Esophagus squamous epithelium (tissue), 5 donors: ENCODE results near the gene ACP4. TPM values are rescaled to one million over a fixed set of nuclear protein-coding genes. Genes with fewer than 3 reads are reported as not detected.
"Not testable (repeated sequence)": the region's sequence is repeated elsewhere in the genome, so short reads cannot be mapped to it uniquely, and the experiment has no call there.

Experiments used
- DNase-seq: peaks from one replicate; lab custom pipeline; 2025; lab: John Stamatoyannopoulos, UW
- H3K27ac ChIP-seq, 4 donors: fragments of 200-600 bp; sonication (generic); one replicate each; pipeline ENCODE4 v1.5.1; 2016 to 2019; ENCODE audit warnings: mild to moderate bottlenecking in 1 of 4
- H3K27me3 ChIP-seq, 4 donors: fragments of 200-600 bp; sonication (generic); 1 replicate in 3 of 4; 2 replicates in 1 of 4; pipeline versions ENCODE4 v1.5.1 to v1.6.0; 2017 to 2021; ENCODE audit warnings: antibody characterized with exemption in 1 of 4
- H3K36me3 ChIP-seq, 3 donors: fragments of 200-600 bp; sonication (generic); one replicate each; pipeline ENCODE4 v1.5.1; 2016 to 2019
- H3K4me1 ChIP-seq, 3 donors: fragments of 200-600 bp; sonication (generic); one replicate each; pipeline ENCODE4 v1.5.1; 2017 to 2019
- H3K4me3 ChIP-seq, 4 donors: fragments of 200-600 bp; sonication (generic); 1 replicate in 3 of 4; 2 replicates in 1 of 4; pipeline ENCODE4 v1.5.1; 2016 to 2019; ENCODE audit warnings: mild to moderate bottlenecking in 2 of 4, moderate library complexity in 1 of 4
- H3K9me3 ChIP-seq, 3 donors: fragments of 200-600 bp; sonication (generic); one replicate each; pipeline ENCODE4 v1.5.1; 2016 to 2019
- POLR2A ChIP-seq, 4 donors: fragments of 450-650 bp; IDR thresholded peaks; one replicate each; pipeline ENCODE4 v1.6.1; 2017; ENCODE audit warnings: antibody characterized with exemption in 4 of 4, mild to moderate bottlenecking in 4 of 4, moderate library complexity in 3 of 4
- WGBS, 2 donors: methylation state at CpG; one replicate each; pipeline ENCODE4 v1.1.5; 2018; 5-methylcytosine and 5-hydroxymethylcytosine counted together
- intact Hi-C: fragments of 100-400 bp; cut with DNase I; formaldehyde crosslinking; loops from one replicate; pipeline ENCODE4 v1.15.0; 2022
- total RNA-seq, 4 donors: library from RNA; depleted of rRNA; stranded (reverse); fragments of >200 nt; gene quantifications; one replicate each; pipeline ENCODE4 v1.1.0, GENCODE V29; 2016
- TF ChIP-seq, protein P1 (sequence below), 6 experiments: fragments of 450-650 bp in 4 of 6; fragments of 200-600 bp in 2 of 6; sonication (generic) in 2 of 6; IDR thresholded peaks; one replicate each; pipeline ENCODE4 v1.5.1; 2016 to 2019; ENCODE audit warnings: antibody characterized with exemption in 6 of 6, mild to moderate bottlenecking in 4 of 6, moderate library complexity in 4 of 6
- donor health status: DM: yes; HTN: yes; CAD: no.

Gene ACP4
- total RNA-seq, 4 donors from 2014 or later = not detected

DNA sequence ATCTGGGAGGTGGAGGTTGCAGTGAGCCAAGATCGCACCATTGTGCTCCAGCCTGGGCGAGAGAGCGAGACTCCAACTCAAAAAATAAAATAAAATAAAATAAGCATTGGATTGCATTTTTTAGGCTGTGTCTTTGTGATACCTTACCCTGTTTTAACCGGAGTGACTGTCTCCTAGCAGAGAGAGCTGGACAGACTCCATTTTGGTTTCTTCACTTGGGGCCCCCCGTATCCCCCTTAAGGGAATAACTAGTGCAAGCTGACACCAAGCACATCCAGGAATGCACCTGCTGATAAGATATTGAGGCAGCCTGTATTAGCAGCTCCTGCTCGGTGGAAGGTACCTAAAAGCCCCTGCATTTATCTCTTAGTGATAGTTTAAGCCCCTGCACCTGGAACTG is 40.7 kb upstream of the ACP4 start:
- no peak overlapping the region for H3K27ac ChIP-seq
- 53 to 58% methylated on average over 6 of the region's 6 CpGs for WGBS, 2 donors
- no peak for DNase-seq
- intact Hi-C loops = no loop called here
- no peaks in the 10 kb centered on the region for H3K4me1 ChIP-seq
- TF ChIP-seq POLR2A (IDR thresholded peaks at IDR 0.05) = no peak
- TF ChIP-seq, protein P1, sequence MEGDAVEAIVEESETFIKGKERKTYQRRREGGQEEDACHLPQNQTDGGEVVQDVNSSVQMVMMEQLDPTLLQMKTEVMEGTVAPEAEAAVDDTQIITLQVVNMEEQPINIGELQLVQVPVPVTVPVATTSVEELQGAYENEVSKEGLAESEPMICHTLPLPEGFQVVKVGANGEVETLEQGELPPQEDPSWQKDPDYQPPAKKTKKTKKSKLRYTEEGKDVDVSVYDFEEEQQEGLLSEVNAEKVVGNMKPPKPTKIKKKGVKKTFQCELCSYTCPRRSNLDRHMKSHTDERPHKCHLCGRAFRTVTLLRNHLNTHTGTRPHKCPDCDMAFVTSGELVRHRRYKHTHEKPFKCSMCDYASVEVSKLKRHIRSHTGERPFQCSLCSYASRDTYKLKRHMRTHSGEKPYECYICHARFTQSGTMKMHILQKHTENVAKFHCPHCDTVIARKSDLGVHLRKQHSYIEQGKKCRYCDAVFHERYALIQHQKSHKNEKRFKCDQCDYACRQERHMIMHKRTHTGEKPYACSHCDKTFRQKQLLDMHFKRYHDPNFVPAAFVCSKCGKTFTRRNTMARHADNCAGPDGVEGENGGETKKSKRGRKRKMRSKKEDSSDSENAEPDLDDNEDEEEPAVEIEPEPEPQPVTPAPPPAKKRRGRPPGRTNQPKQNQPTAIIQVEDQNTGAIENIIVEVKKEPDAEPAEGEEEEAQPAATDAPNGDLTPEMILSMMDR (IDR thresholded peaks at IDR 0.05) = no peak
- peaks cover 0 to 36% (median 0%) of the 10 kb centered on the region in 4 donors for H3K27me3 ChIP-seq
- no peaks in the 10 kb centered on the region for H3K36me3 ChIP-seq
- no peak overlapping the region for H3K4me3 ChIP-seq
- no peaks in the 10 kb centered on the region for H3K9me3 ChIP-seq

DNA sequence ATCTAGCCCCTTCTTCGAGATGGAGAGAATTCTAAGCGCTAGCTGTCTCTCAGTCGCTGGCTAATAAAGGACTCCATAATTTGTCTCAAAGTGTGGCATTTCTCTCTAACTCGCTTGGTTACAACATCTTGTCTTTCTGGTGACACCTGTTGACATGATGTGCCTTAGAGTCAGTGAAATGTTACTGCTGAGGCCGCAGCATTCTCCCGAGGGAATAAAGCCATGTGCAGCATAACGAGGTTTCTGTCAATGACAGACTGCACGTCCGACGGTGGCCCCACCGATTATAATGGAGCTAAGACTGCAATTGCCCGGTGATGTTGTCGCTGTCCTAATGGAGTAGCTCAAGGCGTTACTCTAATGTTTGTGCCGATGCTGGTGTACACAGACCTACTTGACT is 40.2 kb upstream of the ACP4 start:
- TF ChIP-seq, protein P1 (IDR thresholded peaks at IDR 0.05) = no peak
- no peak for TF ChIP-seq POLR2A (IDR thresholded peaks at IDR 0.05)
- no peaks in the 10 kb centered on the region for H3K4me1 ChIP-seq
- intact Hi-C loops = no loop called here
- 57 to 64% methylated on average over 4 to 15 of the region's 15 CpGs for WGBS, 2 donors
- H3K4me3 ChIP-seq = no peak overlapping the region
- H3K27ac ChIP-seq = no peak overlapping the region
- peaks cover 0 to 42% (median 0%) of the 10 kb centered on the region in 4 donors for H3K27me3 ChIP-seq
- no peaks in the 10 kb centered on the region for H3K9me3 ChIP-seq
- DNase-seq = no peak
- H3K36me3 ChIP-seq = no peaks in the 10 kb centered on the region

DNA sequence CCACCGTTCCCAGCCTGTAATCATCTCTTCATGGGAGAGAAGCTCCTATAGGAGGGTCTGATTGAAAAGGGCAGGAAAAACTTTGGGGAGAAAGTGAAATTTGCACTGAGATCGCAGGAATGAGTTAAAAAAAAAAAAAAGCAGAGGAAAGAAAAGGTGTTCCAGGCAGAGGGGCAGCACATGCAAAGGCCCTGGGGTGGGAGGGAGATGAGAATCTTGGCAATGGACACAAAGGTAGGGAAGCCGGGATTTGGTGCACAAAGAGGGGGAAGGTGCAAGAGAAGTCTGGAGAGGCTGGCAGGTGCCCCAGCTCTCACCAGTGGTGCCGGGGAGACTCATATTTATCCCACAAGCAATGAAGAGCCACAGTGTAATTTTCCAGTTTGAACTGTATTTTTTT is 36.3 kb upstream of the ACP4 start:
- 76 to 78% methylated on average over 3 to 4 of the region's 4 CpGs for WGBS, 2 donors
- intact Hi-C loops = no loop called here
- no peaks in the 10 kb centered on the region for H3K36me3 ChIP-seq

DNA sequence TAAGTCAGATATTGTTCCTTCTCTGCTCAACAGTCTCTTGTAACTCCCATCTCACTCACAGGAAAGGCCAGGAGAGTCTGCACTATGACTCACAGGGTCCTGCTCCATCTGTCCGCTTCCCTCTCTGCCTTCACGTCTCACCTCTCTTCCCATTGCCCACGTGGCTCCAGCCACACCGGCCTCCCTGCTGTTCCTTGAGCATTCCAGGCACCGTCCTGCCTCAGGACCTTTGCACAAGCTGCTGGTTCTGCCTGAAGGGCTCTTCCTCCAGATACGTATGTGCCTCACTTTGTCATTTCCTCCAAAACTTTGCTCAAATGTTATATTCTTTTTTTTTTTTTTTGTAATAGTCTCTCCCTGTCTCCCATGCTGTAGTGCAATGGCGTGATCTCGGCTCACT is 34.0 kb upstream of the ACP4 start:
- H3K9me3 ChIP-seq, DNase-seq, intact Hi-C loops, H3K27ac ChIP-seq, H3K4me1 ChIP-seq, H3K4me3 ChIP-seq, H3K36me3 ChIP-seq: not testable (repeated sequence)
- peaks cover 0 to 33% (median 0%) of the 10 kb centered on the region in 4 donors for H3K27me3 ChIP-seq
- WGBS, 2 donors = 68 to 69% methylated on average over 8 of the region's 8 CpGs

More for the DNA sequence above, 36.3 kb upstream of the ACP4 start:
- no peak overlapping the region for H3K27ac ChIP-seq
- TF ChIP-seq, protein P1 (IDR thresholded peaks at IDR 0.05) = no peak
- no peak for TF ChIP-seq POLR2A (IDR thresholded peaks at IDR 0.05)
- H3K27me3 ChIP-seq = peaks cover 0 to 53% (median 0%) of the 10 kb centered on the region in 4 donors
- no peak for DNase-seq
- no peak overlapping the region for H3K4me3 ChIP-seq
- H3K4me1 ChIP-seq = no peaks in the 10 kb centered on the region
- H3K9me3 ChIP-seq = no peaks in the 10 kb centered on the region

DNA sequence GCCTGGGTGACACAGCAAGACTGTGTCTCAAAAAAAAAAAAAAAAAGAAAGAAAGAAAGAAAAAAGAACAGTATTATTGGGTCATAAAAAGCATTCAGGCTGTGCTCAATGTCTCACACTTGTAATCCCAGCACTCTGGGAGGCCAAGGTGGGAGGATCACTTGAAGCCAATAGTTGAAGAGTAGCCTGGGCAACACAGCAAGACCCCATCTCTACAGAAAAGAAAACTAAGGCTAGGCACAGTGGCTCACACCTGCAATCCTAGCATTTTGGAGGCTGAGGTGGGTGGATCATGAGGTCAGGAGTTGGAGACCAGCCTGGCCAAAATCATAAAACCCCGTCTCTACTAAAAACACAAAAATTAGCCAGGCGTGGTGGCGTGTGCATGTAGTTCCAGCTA is 32.6 kb upstream of the ACP4 start:
- H3K4me3 ChIP-seq, H3K27ac ChIP-seq, H3K36me3 ChIP-seq, H3K9me3 ChIP-seq, DNase-seq, intact Hi-C loops, H3K4me1 ChIP-seq: not testable (repeated sequence)
- WGBS, 2 donors = 85 to 92% methylated on average over 3 of the region's 3 CpGs
- peaks cover 0 to 30% (median 0%) of the 10 kb centered on the region in 4 donors for H3K27me3 ChIP-seq

DNA sequence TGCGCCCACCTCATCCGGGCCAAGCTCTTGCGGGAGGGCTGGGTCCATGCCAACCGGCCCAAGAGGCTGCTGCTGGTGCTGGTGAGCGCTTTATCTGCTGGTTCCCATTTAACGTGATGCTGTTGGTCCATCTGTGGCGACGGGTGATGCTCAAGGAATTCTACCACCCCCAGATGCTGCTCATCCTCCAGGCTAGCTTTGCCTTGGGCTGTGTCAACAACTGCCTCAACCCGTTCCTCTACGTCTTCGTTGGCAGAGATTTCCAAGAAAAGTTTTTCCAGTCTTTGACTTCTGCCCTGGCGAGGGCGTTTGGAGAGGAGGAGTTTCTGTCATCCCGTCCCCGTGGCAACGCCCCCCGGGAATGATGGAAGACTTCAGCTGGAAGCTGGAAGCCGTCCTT is 31.1 kb upstream of the ACP4 start:
- H3K4me3 ChIP-seq, H3K36me3 ChIP-seq, H3K9me3 ChIP-seq, H3K4me1 ChIP-seq, DNase-seq, intact Hi-C loops, H3K27ac ChIP-seq: not testable (repeated sequence)
- peaks cover 0 to 38% (median 0%) of the 10 kb centered on the region in 4 donors for H3K27me3 ChIP-seq
- 68 to 83% methylated on average over 5 to 11 of the region's 18 CpGs for WGBS, 2 donors

DNA sequence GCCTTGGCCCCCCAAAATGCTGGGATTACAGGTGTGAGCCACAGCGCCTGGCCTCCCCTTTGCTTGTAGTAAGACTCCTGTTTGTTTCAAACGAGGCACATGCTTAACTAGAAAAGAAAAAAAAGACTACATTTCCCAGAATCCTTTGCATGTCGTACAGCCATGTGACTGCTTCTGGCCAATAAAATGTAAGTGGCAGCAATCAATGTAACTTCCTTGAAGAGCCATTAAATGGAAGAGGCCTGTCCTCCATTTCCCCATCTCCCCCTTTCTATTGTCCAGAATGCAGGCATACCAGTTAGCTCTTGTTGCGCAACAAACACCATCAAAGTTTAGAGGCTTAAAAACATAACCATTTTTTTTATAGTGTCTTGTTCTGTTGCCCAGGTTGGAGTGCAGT is 30.3 kb upstream of the ACP4 start:
- 56 to 65% methylated on average over 3 to 4 of the region's 4 CpGs for WGBS, 2 donors
- Histone ChIP-seq H3K27me3 (peaks cover 0 to 36% (median 0%) of the 10 kb centered on the region in 4 donors), H3K4me1 (no peaks in the 10 kb centered on the region), H3K9me3 (no peaks in the 10 kb centered on the region), H3K4me3 (no peak overlapping the region), H3K36me3 (no peaks in the 10 kb centered on the region), H3K27ac (no peak overlapping the region)
- intact Hi-C loops = no loop called here
- no peak for DNase-seq
- TF ChIP-seq, protein P1 (IDR thresholded peaks at IDR 0.05) = no peak
- TF ChIP-seq POLR2A (IDR thresholded peaks at IDR 0.05) = no peak

DNA sequence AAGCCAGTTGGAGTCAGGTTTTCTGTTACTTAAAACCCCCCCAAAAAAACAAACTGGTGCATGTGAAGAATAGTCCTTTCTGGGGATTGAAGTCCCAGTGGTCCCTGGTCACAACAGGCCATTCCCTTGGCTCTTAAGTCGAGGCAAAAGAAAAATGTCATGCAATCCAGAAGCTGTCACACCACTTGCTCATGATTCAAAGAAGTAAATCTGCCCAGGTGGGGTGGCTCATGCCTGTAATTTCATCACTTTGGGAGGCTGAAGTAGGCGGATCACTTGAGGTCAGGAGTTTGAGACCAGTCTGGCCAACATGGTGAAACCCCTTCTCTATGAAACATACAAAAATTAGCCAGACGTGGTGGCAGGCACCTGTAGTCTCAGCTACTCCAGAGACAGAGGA is 28.7 kb upstream of the ACP4 start:
- intact Hi-C loops, H3K9me3 ChIP-seq, H3K4me3 ChIP-seq, H3K4me1 ChIP-seq, H3K36me3 ChIP-seq, DNase-seq, H3K27ac ChIP-seq: not testable (repeated sequence)
- 35 to 58% methylated on average over 2 to 3 of the region's 3 CpGs for WGBS, 2 donors
- H3K27me3 ChIP-seq = peaks cover 0 to 39% (median 0%) of the 10 kb centered on the region in 4 donors

DNA sequence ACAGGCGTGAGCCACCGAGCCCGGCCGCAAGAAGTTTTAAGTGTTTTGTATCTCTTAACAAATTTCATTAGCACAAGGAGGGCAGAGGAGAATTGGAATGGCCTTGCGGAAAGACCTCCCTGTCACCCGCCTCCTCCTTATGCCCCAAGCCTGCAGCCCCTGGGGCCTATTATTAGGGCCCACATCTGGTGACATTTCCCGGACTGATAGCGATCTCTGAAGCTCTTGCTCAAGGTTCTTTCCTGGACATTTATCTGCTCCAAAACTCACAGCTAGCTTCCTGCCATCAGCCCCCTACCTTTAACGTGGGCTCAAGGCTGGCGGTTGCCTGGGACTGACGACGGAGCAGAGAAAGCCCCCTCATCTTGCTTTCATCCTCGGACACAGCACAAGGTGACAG is 26.7 kb upstream of the ACP4 start:
- H3K4me1 ChIP-seq, intact Hi-C loops, H3K9me3 ChIP-seq, H3K4me3 ChIP-seq, H3K36me3 ChIP-seq, DNase-seq, H3K27ac ChIP-seq: not testable (repeated sequence)
- H3K27me3 ChIP-seq = peaks cover 0 to 29% (median 0%) of the 10 kb centered on the region in 4 donors
- WGBS, 2 donors = 51 to 100% methylated on average over 1 to 6 of the region's 13 CpGs
